Mesendoderm (in vitro differentiated cells): ENCODE data around the gene CD46.

Experiments used
- DNase-seq: peaks from one replicate; pipeline ENCODE4 v3.0.0; 2013
- H2AK5ac ChIP-seq: 2 replicates; pipeline ENCODE4 v1.6.1; 2013; ENCODE audit warnings: low read length, inconsistent platforms
- H2BK120ac ChIP-seq: 2 replicates; pipeline ENCODE4 v1.6.1; 2013; ENCODE audit warnings: low read depth, mild to moderate bottlenecking, low read length, moderate library complexity, mixed read lengths
- H2BK15ac ChIP-seq: replicated peaks from 2 replicates; pipeline ENCODE4 v1.6.1; 2013; ENCODE audit warnings: low read depth, mild to moderate bottlenecking, moderate library complexity
- H2BK5ac ChIP-seq: 2 replicates; pipeline ENCODE4 v1.6.1; 2013; ENCODE audit warnings: low read length, inconsistent platforms
- H3K18ac ChIP-seq: 2 replicates; pipeline ENCODE4 v1.6.1; 2013; ENCODE audit warnings: mild to moderate bottlenecking, low read length, mixed read lengths
- H3K23ac ChIP-seq: one replicate; pipeline ENCODE4 v1.6.1; 2013; ENCODE audit warnings: low read length
- H3K27ac ChIP-seq: 2 replicates; pipeline ENCODE4 v1.5.1; 2013; ENCODE audit warnings: low read depth, mild to moderate bottlenecking, inconsistent platforms, low read length, moderate library complexity
- H3K27me3 ChIP-seq: 2 replicates; pipeline ENCODE4 v1.6.1; 2013; ENCODE audit warnings: low read length, control low read depth, mild to moderate bottlenecking, inconsistent platforms; ENCODE audit not compliant: insufficient read depth, poor library complexity
- H3K36me3 ChIP-seq: 2 replicates; pipeline ENCODE4 v1.6.1; 2013; ENCODE audit warnings: low read length, inconsistent platforms; ENCODE audit not compliant: control insufficient read depth, insufficient read depth
- H3K4ac ChIP-seq: one replicate; pipeline ENCODE4 v1.6.1; 2013; ENCODE audit warnings: low read depth, mild to moderate bottlenecking, low read length, moderate library complexity
- H3K4me1 ChIP-seq: 2 replicates; pipeline ENCODE4 v1.6.1; 2013; ENCODE audit warnings: low read depth, low read length, inconsistent platforms; ENCODE audit not compliant: control insufficient read depth
- H3K4me2 ChIP-seq: 2 replicates; pipeline ENCODE4 v1.6.1; 2013; ENCODE audit warnings: low read length
- H3K4me3 ChIP-seq: 2 replicates; pipeline ENCODE4 v1.5.1; 2013; ENCODE audit warnings: mild to moderate bottlenecking, low read length
- H3K56ac ChIP-seq: one replicate; pipeline ENCODE4 v1.6.1; 2013; ENCODE audit warnings: low read length
- H3K79me1 ChIP-seq: 2 replicates; pipeline ENCODE4 v1.6.1; 2013; ENCODE audit warnings: low read length, inconsistent platforms
- H3K79me2 ChIP-seq: 2 replicates; pipeline ENCODE4 v1.6.1; 2013; ENCODE audit warnings: mild to moderate bottlenecking, low read length; ENCODE audit not compliant: control insufficient read depth, insufficient read depth
- H3K9ac ChIP-seq: 2 replicates; pipeline ENCODE4 v1.6.1; 2013; ENCODE audit warnings: low read length, inconsistent platforms
- H4K5ac ChIP-seq: one replicate; pipeline ENCODE4 v1.6.1; 2013; ENCODE audit warnings: low read length
- H4K8ac ChIP-seq: one replicate; pipeline ENCODE4 v1.6.1; 2013; ENCODE audit warnings: low read depth, mild to moderate bottlenecking, control low read depth, low read length, moderate library complexity
- WGBS: extraction: QIAGEN DNeasy Blood & Tissue Kit; methylation state at CpG from one replicate; pipeline ENCODE4 v1.1.7; 2013; ENCODE audit warnings: low lambda C conversion rate, missing lambda C conversion rate; ENCODE audit not compliant: insufficient coverage; ENCODE audit errors: extremely low coverage; 5-methylcytosine and 5-hydroxymethylcytosine counted together

CD46 gene

GRCh38 chr1:207807690-207808321 lies 56.0 kb downstream of the CD46 start:
- no peak overlapping the region for H4K5ac ChIP-seq
- H3K27me3 ChIP-seq: no peaks in the 10 kb centered on the region
- no peak overlapping the region for H3K4me2 ChIP-seq
- H3K56ac ChIP-seq: no peak overlapping the region
- H2BK15ac ChIP-seq: no peak overlapping the region
- H2AK5ac ChIP-seq: no peak overlapping the region
- H3K18ac ChIP-seq: no peak overlapping the region
- no peak overlapping the region for H4K8ac ChIP-seq
- no peak overlapping the region for H3K9ac ChIP-seq
- no CpG with 5 or more reads among the region's 13 CpGs for WGBS
- no peaks in the 10 kb centered on the region for H3K79me2 ChIP-seq
- H3K4me1 ChIP-seq: no peaks in the 10 kb centered on the region
- H3K23ac ChIP-seq: no peak overlapping the region
- no peak for DNase-seq
- H3K4ac ChIP-seq: no peak overlapping the region
- no peak overlapping the region for H3K27ac ChIP-seq
- H2BK120ac ChIP-seq: no peak overlapping the region
- no peaks in the 10 kb centered on the region for H3K36me3 ChIP-seq
- H3K4me3 ChIP-seq: no peak overlapping the region
- H3K79me1 ChIP-seq: no peaks in the 10 kb centered on the region
- no peak overlapping the region for H2BK5ac ChIP-seq

- no peak overlapping the region for H3K4me2 ChIP-seq
- no peaks in the 10 kb centered on the region for H3K4me1 ChIP-seq
- no peaks in the 10 kb centered on the region for H3K27me3 ChIP-seq
Observed at GRCh38 chr1:207808322-207808705, 56.5 kb downstream of the CD46 start.

GRCh38 chr1:207808911-207809555 lies 57.2 kb downstream of the CD46 start:
- H2BK15ac ChIP-seq: no peak overlapping the region
- no peak overlapping the region for H3K9ac ChIP-seq
- H2BK120ac ChIP-seq: no peak overlapping the region
- no peaks in the 10 kb centered on the region for H3K36me3 ChIP-seq
- H4K5ac ChIP-seq: no peak overlapping the region
- no peak overlapping the region for H2BK5ac ChIP-seq
- no peak overlapping the region for H2AK5ac ChIP-seq
- H3K4ac ChIP-seq: no peak overlapping the region
- no peak overlapping the region for H3K4me2 ChIP-seq
- no peaks in the 10 kb centered on the region for H3K27me3 ChIP-seq
- no peak for DNase-seq
- H3K27ac ChIP-seq: no peak overlapping the region
- H3K4me3 ChIP-seq: no peak overlapping the region
- H3K18ac ChIP-seq: no peak overlapping the region
- no CpG with 5 or more reads among the region's 5 CpGs for WGBS
- H3K79me2 ChIP-seq: no peaks in the 10 kb centered on the region
- no peak overlapping the region for H3K23ac ChIP-seq
- H3K79me1 ChIP-seq: no peaks in the 10 kb centered on the region
- no peak overlapping the region for H3K56ac ChIP-seq
- H3K4me1 ChIP-seq: no peaks in the 10 kb centered on the region
- no peak overlapping the region for H4K8ac ChIP-seq

More at GRCh38 chr1:207808322-207808705, 56.5 kb downstream of the CD46 start:
- H3K27ac ChIP-seq: no peak overlapping the region
- no CpG with 5 or more reads among the region's 7 CpGs for WGBS
- H3K56ac ChIP-seq: no peak overlapping the region
- no peak overlapping the region for H3K4ac ChIP-seq
- no peaks in the 10 kb centered on the region for H3K36me3 ChIP-seq
- H3K18ac ChIP-seq: no peak overlapping the region
- no peak for DNase-seq
- no peaks in the 10 kb centered on the region for H3K79me2 ChIP-seq
- no peak overlapping the region for H4K5ac ChIP-seq
- H2BK5ac ChIP-seq: no peak overlapping the region
- H3K23ac ChIP-seq: no peak overlapping the region
- no peak overlapping the region for H4K8ac ChIP-seq
- H3K4me3 ChIP-seq: no peak overlapping the region
- no peak overlapping the region for H2AK5ac ChIP-seq
- H3K9ac ChIP-seq: no peak overlapping the region
- H2BK120ac ChIP-seq: no peak overlapping the region
- no peak overlapping the region for H2BK15ac ChIP-seq
- H3K79me1 ChIP-seq: no peaks in the 10 kb centered on the region

GRCh38 chr1:207810173-207810572 lies 58.3 kb downstream of the CD46 start:
- Histone ChIP-seq H3K4me1 (no peaks in the 10 kb centered on the region), H2BK15ac (no peak overlapping the region), H3K23ac (no peak overlapping the region), H4K5ac (no peak overlapping the region), H3K4ac (no peak overlapping the region), H3K27ac (no peak overlapping the region), H2BK120ac (no peak overlapping the region), H3K4me2 (no peak overlapping the region), H3K9ac (no peak overlapping the region), H2BK5ac (no peak overlapping the region), H2AK5ac (no peak overlapping the region), H3K79me1 (no peaks in the 10 kb centered on the region), H3K4me3 (no peak overlapping the region), H3K18ac (no peak overlapping the region), H3K79me2 (no peaks in the 10 kb centered on the region), H3K27me3 (no peaks in the 10 kb centered on the region), H3K36me3 (no peaks in the 10 kb centered on the region), H4K8ac (no peak overlapping the region), H3K56ac (no peak overlapping the region)
- no peak for DNase-seq
- WGBS: no CpG with 5 or more reads among the region's 2 CpGs

GRCh38 chr1:207810606-207811295 lies 58.9 kb downstream of the CD46 start:
- no peak overlapping the region for H3K18ac ChIP-seq
- no peaks in the 10 kb centered on the region for H3K36me3 ChIP-seq
- no peak overlapping the region for H4K8ac ChIP-seq
- H3K9ac ChIP-seq: no peak overlapping the region
- H3K23ac ChIP-seq: no peak overlapping the region
- no peak overlapping the region for H2BK5ac ChIP-seq
- H3K27me3 ChIP-seq: no peaks in the 10 kb centered on the region
- no peak overlapping the region for H3K56ac ChIP-seq
- no peak overlapping the region for H2BK15ac ChIP-seq
- no CpG with 5 or more reads among the region's 9 CpGs for WGBS
- no peak overlapping the region for H3K4ac ChIP-seq
- no peaks in the 10 kb centered on the region for H3K79me1 ChIP-seq
- H3K4me2 ChIP-seq: no peak overlapping the region
- DNase-seq: no peak
- H3K79me2 ChIP-seq: no peaks in the 10 kb centered on the region
- no peak overlapping the region for H2AK5ac ChIP-seq
- H3K4me1 ChIP-seq: no peaks in the 10 kb centered on the region
- no peak overlapping the region for H3K4me3 ChIP-seq
- H2BK120ac ChIP-seq: no peak overlapping the region
- H4K5ac ChIP-seq: no peak overlapping the region
- no peak overlapping the region for H3K27ac ChIP-seq
